H1 (cell line): ENCODE data around the gene ARHGAP26. TPM values are rescaled to one million over a fixed set of nuclear protein-coding genes. Genes with fewer than 3 reads are reported as not detected.

Experiments used
- CTCF ChIA-PET: fragments of 300-600 bp; sonication (Branson Sonifier 250); formaldehyde crosslinking; loops from one replicate; lab custom pipeline; 2021; ENCODE audit not compliant: partially characterized antibody; lab: Charles Lee
- POLR2A ChIA-PET: fragments of 300-600 bp; sonication (Branson Sonifier 250); formaldehyde crosslinking; loops from one replicate; lab custom pipeline; 2021; ENCODE audit warnings: inconsistent platforms; ENCODE audit not compliant: partially characterized antibody; lab: Charles Lee
- DNase-seq, 2 experiments: peaks; one replicate each; pipeline versions ENCODE4 v3.0.0 to v3.0.0-alpha.2; 2010 to 2022; ENCODE audit warnings: low spot score in 2 of 2, low read depth in 1 of 2, mixed read lengths in 1 of 2
- FAIRE-seq: peaks from 2 replicates; lab custom pipeline; 2011; peaks lifted over from hg19 to GRCh38; lab: Jason Lieb, UNC
- H2AFZ ChIP-seq: 2 replicates; pipeline ENCODE4 v1.8.1; 2012; ENCODE audit warnings: low read length, inconsistent platforms
- H2AK5ac ChIP-seq: 2 replicates; pipeline ENCODE4 v1.6.1; 2013; ENCODE audit warnings: low read depth, low read length
- H2BK120ac ChIP-seq: replicated peaks from 2 replicates; pipeline ENCODE3; 2013; ENCODE audit warnings: low read depth, low read length, inconsistent platforms
- H2BK12ac ChIP-seq: 2 replicates; pipeline ENCODE4 v1.6.1; 2013; ENCODE audit warnings: low read depth, low read length
- H2BK15ac ChIP-seq: 2 replicates; pipeline ENCODE4 v1.6.1; 2013; ENCODE audit warnings: low read length
- H2BK20ac ChIP-seq: 2 replicates; pipeline ENCODE4 v1.6.1; 2013; ENCODE audit warnings: low read length
- H2BK5ac ChIP-seq: 2 replicates; pipeline ENCODE4 v1.6.1; 2013; ENCODE audit warnings: low read depth, low read length
- H3K14ac ChIP-seq: 2 replicates; pipeline ENCODE4 v1.6.1; 2013; ENCODE audit warnings: inconsistent platforms; ENCODE audit not compliant: insufficient read length
- H3K18ac ChIP-seq: 2 replicates; pipeline ENCODE4 v1.6.1; 2013; ENCODE audit warnings: low read length; ENCODE audit errors: extremely low read depth
- H3K23ac ChIP-seq: 2 replicates; pipeline ENCODE4 v1.6.1; 2013; ENCODE audit warnings: inconsistent platforms; ENCODE audit not compliant: insufficient read length
- H3K23me2 ChIP-seq: 2 replicates; pipeline ENCODE4 v1.6.1; 2013; ENCODE audit warnings: low read depth, low read length
- H3K27ac ChIP-seq: 2 replicates; pipeline ENCODE4 v1.6.1; 2011; ENCODE audit warnings: low read depth, low read length, inconsistent platforms
- H3K27me3 ChIP-seq, 4 experiments: replicated peaks in 1 of 4; 1 replicate in 1 of 4; 2 replicates in 3 of 4; pipeline versions ENCODE4 v1.6.1 to v1.8.1; 2011 to 2013; ENCODE audit warnings: low read length in 3 of 4, mild to moderate bottlenecking in 3 of 4, inconsistent platforms in 2 of 4, mixed read lengths in 2 of 4, moderate library complexity in 1 of 4; ENCODE audit not compliant: control insufficient read depth in 3 of 4, insufficient read depth in 3 of 4; ENCODE audit errors: extremely low read depth in 1 of 4
- H3K36me3 ChIP-seq, 4 experiments: 2 replicates each; pipeline versions ENCODE4 v1.6.1 to v1.8.1; 2011 to 2013; ENCODE audit warnings: mild to moderate bottlenecking in 4 of 4, low read length in 3 of 4, moderate library complexity in 2 of 4, control low read depth in 1 of 4, inconsistent platforms in 1 of 4; ENCODE audit not compliant: insufficient read depth in 4 of 4, control insufficient read depth in 2 of 4
- H3K4ac ChIP-seq: replicated peaks from 2 replicates; pipeline ENCODE3; 2013; ENCODE audit warnings: low read length, low read depth, mixed read lengths, inconsistent platforms; ENCODE audit not compliant: insufficient read length
- H3K4me1 ChIP-seq, 4 experiments: replicated peaks in 1 of 4; 1 replicate in 1 of 4; 2 replicates in 3 of 4; pipeline versions ENCODE4 v1.6.1 to v1.8.1; 2011 to 2013; ENCODE audit warnings: low read length in 3 of 4, inconsistent platforms in 2 of 4, mixed read lengths in 1 of 4; ENCODE audit not compliant: insufficient read depth in 4 of 4, control insufficient read depth in 3 of 4
- H3K4me2 ChIP-seq, 2 experiments: 2 replicates each; pipeline versions ENCODE4 v1.6.1 to v1.8.1; 2011 to 2013; ENCODE audit warnings: low read depth in 2 of 2, low read length in 2 of 2, control low read depth in 1 of 2, inconsistent platforms in 1 of 2, mild to moderate bottlenecking in 1 of 2; ENCODE audit not compliant: insufficient read depth in 1 of 2
- H3K4me3 ChIP-seq, 4 experiments: fragments of 200-600, 300-600 bp in 1 of 4; sonication (generic), shearing (Covaris generic), sonication (Bioruptor Twin) in 1 of 4; 2 replicates each; pipeline versions ENCODE4 v1.5.1 to v1.8.1; 2011 to 2016; ENCODE audit warnings: low read length in 4 of 4, low read depth in 3 of 4, control low read depth in 2 of 4, inconsistent platforms in 2 of 4, mild to moderate bottlenecking in 2 of 4, mixed read lengths in 1 of 4, moderate library complexity in 1 of 4; ENCODE audit not compliant: insufficient read depth in 2 of 4; ENCODE audit errors: extremely low read depth in 1 of 4
- H3K56ac ChIP-seq: replicated peaks from 2 replicates; pipeline ENCODE3; 2013; ENCODE audit warnings: low read depth, mild to moderate bottlenecking, mixed read lengths, low read length, inconsistent platforms; ENCODE audit not compliant: insufficient read length
- H3K79me1 ChIP-seq: 2 replicates; pipeline ENCODE4 v1.6.1; 2013; ENCODE audit warnings: low read depth, low read length, control low read depth
- H3K79me2 ChIP-seq, 2 experiments: 2 replicates each; pipeline versions ENCODE4 v1.6.1 to v1.8.1; 2012 to 2013; ENCODE audit warnings: low read length in 2 of 2, mild to moderate bottlenecking in 2 of 2, inconsistent platforms in 1 of 2; ENCODE audit not compliant: insufficient read depth in 2 of 2, control insufficient read depth in 1 of 2
- H3K9ac ChIP-seq, 4 experiments: replicated peaks in 1 of 4; 1 replicate in 1 of 4; 2 replicates in 3 of 4; pipeline versions ENCODE4 v1.6.1 to v1.8.1; 2011 to 2013; ENCODE audit warnings: low read depth in 3 of 4, low read length in 3 of 4, control low read depth in 2 of 4, mild to moderate bottlenecking in 2 of 4, moderate library complexity in 2 of 4, inconsistent platforms in 1 of 4; ENCODE audit errors: extremely low read depth in 1 of 4
- H3K9me3 ChIP-seq, 2 experiments: 2 replicates each; pipeline versions ENCODE4 v1.6.1 to v1.8.1; 2012 to 2013; ENCODE audit warnings: mild to moderate bottlenecking in 2 of 2, moderate library complexity in 2 of 2, control low read depth in 1 of 2, inconsistent platforms in 1 of 2, low read depth in 1 of 2, low read length in 1 of 2, mixed read lengths in 1 of 2; ENCODE audit not compliant: insufficient read depth in 2 of 2
- H4K20me1 ChIP-seq, 2 experiments: replicated peaks in 1 of 2; 2 replicates each; pipeline versions ENCODE3 to v1.8.1; 2011 to 2013; ENCODE audit warnings: inconsistent platforms in 2 of 2, low read length in 2 of 2, mild to moderate bottlenecking in 1 of 2; ENCODE audit not compliant: insufficient read depth in 2 of 2, control insufficient read depth in 1 of 2
- H4K5ac ChIP-seq: 2 replicates; pipeline ENCODE4 v1.6.1; 2013; ENCODE audit warnings: low read length, low read depth, mixed read lengths, inconsistent platforms; ENCODE audit not compliant: insufficient read length
- H4K8ac ChIP-seq: 2 replicates; pipeline ENCODE4 v1.8.0; 2013; ENCODE audit warnings: mild to moderate bottlenecking, moderate library complexity, low read length, inconsistent platforms; ENCODE audit not compliant: insufficient read depth; ENCODE audit errors: extremely low read depth
- H4K91ac ChIP-seq: replicated peaks from 2 replicates; pipeline ENCODE3; 2013; ENCODE audit warnings: low read length, mixed read lengths, inconsistent platforms; ENCODE audit not compliant: insufficient read length
- ASH2L ChIP-seq: fragments of 200-600, 300-600 bp; sonication (generic); IDR thresholded peaks from one replicate; pipeline ENCODE4 v1.7.1; 2017; ENCODE audit warnings: low read length
- BACH1 ChIP-seq: IDR thresholded peaks from 2 replicates; pipeline ENCODE4 v1.6.1; 2012; ENCODE audit warnings: low read length, improper control_type of control experiment
- CBX8 ChIP-seq: fragments of 300-800, 300-1000 bp; sonication (generic); IDR thresholded peaks from 2 replicates; pipeline ENCODE4 v1.7.1; 2016; ENCODE audit warnings: low read depth, low read length, borderline replicate concordance
- NANOG ChIP-seq: IDR thresholded peaks from 2 replicates; pipeline ENCODE4 v1.6.1; 2011; ENCODE audit warnings: low read length, low read depth, mild to moderate bottlenecking, inconsistent platforms; ENCODE audit not compliant: insufficient read depth, poor library complexity, severe bottlenecking
- POLR2AphosphoS5 ChIP-seq: IDR thresholded peaks from 2 replicates; pipeline ENCODE4 v1.6.1; 2011; ENCODE audit warnings: low read depth, low read length
- RXRA ChIP-seq: IDR thresholded peaks from 2 replicates; pipeline ENCODE4 v1.6.1; 2011; ENCODE audit warnings: low read depth, mild to moderate bottlenecking, low read length, moderate library complexity; ENCODE audit not compliant: insufficient read depth
- SAP30 ChIP-seq: fragments of 300-600 bp; sonication (generic); IDR thresholded peaks from 2 replicates; pipeline ENCODE4 v1.7.1; 2012; ENCODE audit warnings: low read length, moderate library complexity, mild to moderate bottlenecking, inconsistent platforms; ENCODE audit not compliant: insufficient read depth, insufficient replicate concordance
- SP1 ChIP-seq: IDR thresholded peaks from 2 replicates; pipeline ENCODE4 v1.6.1; 2011; ENCODE audit warnings: low read depth, low read length
- SP2 ChIP-seq: IDR thresholded peaks from 2 replicates; pipeline ENCODE4 v1.6.1; 2012; ENCODE audit warnings: mild to moderate bottlenecking, low read length, inconsistent platforms
- TAF1 ChIP-seq: IDR thresholded peaks from 2 replicates; pipeline ENCODE4 v1.6.1; 2011; ENCODE audit warnings: mild to moderate bottlenecking, low read depth, low read length
- TAF7 ChIP-seq: optimal IDR thresholded peaks from 2 replicates; pipeline ENCODE3; 2011; ENCODE audit warnings: low read depth, mild to moderate bottlenecking, inconsistent platforms, low read length, moderate library complexity, borderline replicate concordance
- TCF12 ChIP-seq: IDR thresholded peaks from 2 replicates; pipeline ENCODE4 v1.6.1; 2011; ENCODE audit warnings: low read depth, mild to moderate bottlenecking, low read length
- ZNF274 ChIP-seq: IDR thresholded peaks from 2 replicates; pipeline ENCODE4 v1.7.0; 2012; ENCODE audit warnings: low read length, borderline replicate concordance; ENCODE audit errors: extremely low read depth
- WGBS, 2 experiments: shearing (Covaris generic) in 1 of 2; methylation state at CpG; one replicate each; pipeline versions ENCODE4 v1.1.6 to v1.1.7; 2013 to 2015; ENCODE audit warnings: low lambda C conversion rate in 2 of 2, mixed read lengths in 2 of 2, inconsistent platforms in 1 of 2, low coverage in 1 of 2, missing lambda C conversion rate in 1 of 2; ENCODE audit not compliant: insufficient replicate concordance in 2 of 2, insufficient coverage in 1 of 2, insufficient read length in 1 of 2; ENCODE audit errors: extremely low coverage in 1 of 2, missing lambda C conversion rate in 1 of 2; 5-methylcytosine and 5-hydroxymethylcytosine counted together
- polyA plus RNA-seq, 7 experiments: library from polyadenylated mRNA; depleted of rRNA in 3 of 7; stranded (reverse) in 5 of 7; unstranded in 2 of 7; fragments of >200 nt in 5 of 7; fragments of 200-250 nt in 2 of 7; gene quantifications; 1 replicate in 5 of 7; 2 replicates in 1 of 7; 4 replicates in 1 of 7; pipeline versions ENCODE4 v1.2.1 to v1.2.3, GENCODE V29; 2011 to 2013; ENCODE audit warnings: missing spikeins in 2 of 7, mixed read lengths in 2 of 7
- total RNA-seq: library from RNA; stranded (reverse); fragmentation: NEBNext Ultra II Directional; extraction: Animal tissue kit (Norgen Biotek cat#: 25700); gene quantifications from 2 replicates; pipeline ENCODE4 v1.2.1, GENCODE V29; 2021

Gene ARHGAP26
- total and polyA plus RNA-seq, 2 of the 8 experiments (the other 6 are each of a cell fraction or from before 2014, with no cell fraction given) = 7.1 to 24.8 TPM

DNA sequence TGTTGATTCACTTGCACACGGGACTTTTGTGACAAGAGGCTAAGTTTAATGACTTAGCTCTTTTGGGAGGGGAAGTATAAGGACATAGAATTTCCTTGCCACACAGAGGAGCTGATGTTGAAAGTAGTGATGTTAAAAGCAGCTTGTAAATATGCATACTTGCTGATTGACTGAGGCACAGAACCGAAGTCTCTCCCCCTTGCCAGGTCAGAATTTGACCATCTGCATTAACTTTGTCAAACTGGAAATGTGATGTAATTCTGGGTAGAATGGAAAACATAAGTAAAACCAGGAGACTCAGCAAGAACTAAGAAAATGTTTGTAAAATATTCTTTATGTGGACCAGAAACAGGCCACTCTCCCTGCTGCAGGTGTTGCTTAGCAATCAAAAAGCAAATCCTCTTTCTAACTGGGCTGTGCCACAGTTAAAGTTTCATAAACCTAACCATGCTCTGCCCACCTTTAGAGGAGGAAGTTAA, 349.2 kb downstream of the ARHGAP26 start:
- H2BK20ac ChIP-seq = no peak overlapping the region
- no peak overlapping the region for H2BK5ac ChIP-seq
- no peak overlapping the region for H4K91ac ChIP-seq
- H3K14ac ChIP-seq = no peak overlapping the region
- H3K23me2 ChIP-seq = no peaks in the 10 kb centered on the region
- H3K79me1 ChIP-seq = no peaks in the 10 kb centered on the region
- H3K4me3 ChIP-seq = no peak overlapping the region
- H2BK120ac ChIP-seq = no peak overlapping the region
- no peak overlapping the region for H3K56ac ChIP-seq
- no peak overlapping the region for H2BK12ac ChIP-seq
- H4K20me1 ChIP-seq = no peaks in the 10 kb centered on the region
- no peak overlapping the region for H3K23ac ChIP-seq
- no peak for TF ChIP-seq ZNF274
- TF ChIP-seq TAF1 = no peak
- no peak for TF ChIP-seq RXRA
- TF ChIP-seq CBX8 = no peak
- no peak for TF ChIP-seq SAP30
- TF ChIP-seq SP2 = no peak
- no peak for TF ChIP-seq POLR2AphosphoS5
- no peak for TF ChIP-seq TAF7
- no peak for TF ChIP-seq NANOG
- no peak for TF ChIP-seq BACH1
- TF ChIP-seq SP1 = no peak
- TF ChIP-seq TCF12 = no peak
- TF ChIP-seq ASH2L = no peak
- peaks cover 5 to 11% (median 11%) of the 10 kb centered on the region in 4 experiments; a peak in 6 of 7 replicates for H3K4me1 ChIP-seq
- CTCF ChIA-PET = interaction anchor here (2.3 kb wide), 1 partner anchor 10 kb away, joined by 8 read pairs; no protein-coding TSS in a partner anchor
- H3K36me3 ChIP-seq = peaks cover 0 to 15% (median 4%) of the 10 kb centered on the region in 4 experiments; a peak in 2 of 8 replicates
- H3K9me3 ChIP-seq = peaks cover 3 to 6% of the 10 kb centered on the region in 2 experiments; a peak in 3 of 4 replicates
- 77% methylated on average over 2 of the region's 2 CpGs; no CpG with 5 or more reads in 1 of the 2 experiments for WGBS, 2 experiments
- no peak for FAIRE-seq
- H3K4ac ChIP-seq = no peak overlapping the region
- no peak overlapping the region for H4K8ac ChIP-seq
- H2AFZ ChIP-seq = no peak overlapping the region
- no peak for DNase-seq
- no peaks in the 10 kb centered on the region for H3K79me2 ChIP-seq
- H3K27me3 ChIP-seq = no peaks in the 10 kb centered on the region
- no peak overlapping the region for H3K4me2 ChIP-seq
- POLR2A ChIA-PET = no interaction called here
- no peak overlapping the region for H2BK15ac ChIP-seq
- H3K9ac ChIP-seq = no peak overlapping the region
- no peak overlapping the region for H3K18ac ChIP-seq
- H2AK5ac ChIP-seq = no peak overlapping the region
- H4K5ac ChIP-seq = no peak overlapping the region
- H3K27ac ChIP-seq = no peak overlapping the region
